ENCODE results near the gene KIRREL1. TPM values are rescaled to one million over a fixed set of nuclear protein-coding genes. Genes with fewer than 3 reads are reported as not detected.

KIRREL1 gene
- total RNA-seq, result 81.5 and 110 TPM in 2 replicates

DNA sequence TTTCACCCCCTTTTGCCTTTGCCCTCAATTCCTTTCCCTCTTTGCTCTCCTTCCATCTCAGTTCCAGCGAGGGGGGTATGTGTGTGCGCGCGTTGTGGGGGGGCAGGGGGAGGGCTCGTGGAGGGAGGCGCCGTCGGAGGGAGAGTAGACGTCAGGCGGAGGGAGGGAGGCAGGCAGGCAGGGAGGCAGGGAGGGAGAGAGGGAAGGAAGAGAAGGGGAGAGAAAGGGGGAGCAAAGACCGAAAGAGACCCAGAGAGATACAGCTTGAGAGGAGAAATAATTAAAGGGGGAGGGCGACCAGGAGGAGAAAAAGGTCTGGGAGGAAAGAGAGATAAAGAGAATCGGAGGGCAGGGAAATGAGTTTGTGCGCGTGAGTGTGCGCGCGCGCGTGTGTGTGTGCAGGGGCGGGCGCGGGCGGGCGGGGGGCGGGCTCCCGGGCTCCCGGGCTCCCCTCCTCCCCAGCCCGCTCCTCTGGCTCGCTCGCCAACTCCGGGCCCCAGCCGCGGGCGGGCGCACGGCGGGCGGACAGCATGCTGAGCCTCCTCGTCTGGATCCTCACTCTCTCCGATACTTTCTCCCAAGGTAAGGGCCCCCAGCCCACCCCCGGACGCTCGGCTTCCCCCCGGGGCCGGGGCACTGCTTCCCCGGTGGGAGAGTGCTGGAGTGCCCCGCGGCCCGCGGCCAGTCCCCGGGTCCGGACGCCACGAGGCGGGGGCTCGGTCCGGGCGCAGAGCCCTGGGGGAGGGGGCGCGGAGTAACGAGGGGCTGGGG, at the start of gene KIRREL1:
Gene KIRREL1, plus strand, starts transcription at position 499 of the 771 bp plus-strand sequence. Its CDS starts 32 bp downstream, at position 531.

Other genes starting within 250 kb of the KIRREL1 start
- not detected in 2 replicates for gene FCRL2, start 216.5 kb upstream of the KIRREL1 start, total RNA-seq
- gene FCRL1, start 173.5 kb upstream of the KIRREL1 start, total RNA-seq, result not detected in 2 replicates
- not detected in 2 replicates for gene CD5L, start 151.8 kb upstream of the KIRREL1 start, total RNA-seq
- 7.8 and 17.6 TPM in 2 replicates for gene CD1D, start 187.2 kb downstream of the KIRREL1 start, total RNA-seq